Activated B cell treated with CpG ODN at 0.5 μM for 24 hours (primary cell): Measurements from ENCODE around the gene SNTA1. TPM values are rescaled to one million over a fixed set of nuclear protein-coding genes. Genes with fewer than 3 reads are reported as not detected.
"Not testable (repeated sequence)": the region's sequence is repeated elsewhere in the genome, so short reads cannot be mapped to it uniquely, and the experiment has no call there.

Source experiments
- ATAC-seq: fragments of 200-7000 bp; cut with Tn5 transposase; one replicate; pipeline ENCODE4 v1.10.0; 2021; ENCODE audit warnings: low read depth, mild to moderate bottlenecking, moderate library complexity
- CTCF ChIA-PET: fragments of 350-600 bp; sonication (Branson Sonifier 250); formaldehyde crosslinking; loops from one replicate; lab custom pipeline; 2021; ENCODE audit warnings: antibody characterized with exemption; lab: Charles Lee
- POLR2A ChIA-PET: fragments of 350-600 bp; sonication (Branson Sonifier 250); formaldehyde crosslinking; loops from one replicate; lab custom pipeline; 2021; ENCODE audit warnings: antibody characterized with exemption; lab: Charles Lee
- DNase-seq: peaks from one replicate; pipeline ENCODE4 v3.0.0; 2022
- H3K27ac Mint-ChIP-seq: one replicate; pipeline ENCODE4 v1.8.0; 2020; ENCODE audit warnings: mixed read lengths
- H3K27me3 Mint-ChIP-seq: one replicate; pipeline ENCODE4 v1.8.0; 2021; ENCODE audit warnings: mixed read lengths
- H3K36me3 Mint-ChIP-seq: one replicate; pipeline ENCODE4 v1.8.0; 2021; ENCODE audit warnings: low read depth, mixed read lengths
- H3K4me1 Mint-ChIP-seq: one replicate; pipeline ENCODE4 v1.8.0; 2021; ENCODE audit warnings: mixed read lengths
- H3K4me3 Mint-ChIP-seq: one replicate; pipeline ENCODE4 v1.8.0; 2020; ENCODE audit warnings: mild to moderate bottlenecking, mixed read lengths
- H3K9me3 Mint-ChIP-seq: one replicate; pipeline ENCODE4 v1.8.0; 2020; ENCODE audit warnings: mixed read lengths
- intact Hi-C: fragments of 100-400 bp; cut with micrococcal nuclease; formaldehyde crosslinking; loops from one replicate; pipeline ENCODE4 v1.15.1; 2024
- total RNA-seq: library from RNA; stranded (reverse); gene quantifications from 2 replicates; pipeline ENCODE4 v1.2.3, GENCODE V29; 2022
- TF ChIP-seq, protein P1 (sequence below): fragments of 200-600 bp; IDR thresholded peaks from one replicate; pipeline ENCODE4 v1.8.0; 2022; ENCODE audit warnings: antibody characterized with exemption, mild to moderate bottlenecking

The SNTA1 gene
- total RNA-seq, 1 donor from 2014 or later = 2.0 TPM

DNA sequence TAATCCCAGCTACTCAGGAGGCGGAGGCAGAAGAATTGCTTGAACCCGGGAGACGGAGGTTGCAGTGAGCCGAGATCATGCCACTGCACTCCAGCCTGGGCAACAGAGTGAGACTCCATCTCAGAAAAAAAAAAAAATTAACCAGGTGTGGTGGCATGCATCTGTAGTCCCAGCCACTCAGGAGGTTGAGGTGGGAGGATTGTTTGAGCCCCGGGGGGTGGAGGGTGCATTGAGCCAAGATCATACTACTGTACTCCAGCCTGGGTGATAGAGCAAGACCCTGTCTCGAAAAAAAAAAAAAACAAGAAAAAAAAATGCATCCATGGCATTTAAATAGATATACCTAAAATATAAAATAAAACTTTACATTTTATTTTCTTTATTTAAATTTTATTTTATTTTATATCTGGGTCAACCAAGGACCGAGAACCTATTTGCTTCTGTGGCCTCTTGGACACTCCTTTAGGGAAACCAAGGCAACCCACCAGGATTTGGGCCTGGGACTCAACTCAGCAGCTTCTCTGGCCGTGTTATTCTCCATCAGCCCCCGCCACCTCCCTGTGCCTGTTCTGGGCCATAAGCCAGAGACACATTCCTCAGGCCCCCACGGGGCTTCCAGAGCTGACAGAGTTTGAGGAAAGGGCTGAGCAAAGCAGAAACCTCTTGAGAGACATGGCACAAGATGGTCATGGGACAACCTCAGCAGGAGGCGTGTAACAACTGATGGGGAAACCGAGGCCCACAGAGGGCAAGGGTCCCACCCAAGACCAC is 6.2 kb downstream of the SNTA1 start:
- TF ChIP-seq, protein P1, sequence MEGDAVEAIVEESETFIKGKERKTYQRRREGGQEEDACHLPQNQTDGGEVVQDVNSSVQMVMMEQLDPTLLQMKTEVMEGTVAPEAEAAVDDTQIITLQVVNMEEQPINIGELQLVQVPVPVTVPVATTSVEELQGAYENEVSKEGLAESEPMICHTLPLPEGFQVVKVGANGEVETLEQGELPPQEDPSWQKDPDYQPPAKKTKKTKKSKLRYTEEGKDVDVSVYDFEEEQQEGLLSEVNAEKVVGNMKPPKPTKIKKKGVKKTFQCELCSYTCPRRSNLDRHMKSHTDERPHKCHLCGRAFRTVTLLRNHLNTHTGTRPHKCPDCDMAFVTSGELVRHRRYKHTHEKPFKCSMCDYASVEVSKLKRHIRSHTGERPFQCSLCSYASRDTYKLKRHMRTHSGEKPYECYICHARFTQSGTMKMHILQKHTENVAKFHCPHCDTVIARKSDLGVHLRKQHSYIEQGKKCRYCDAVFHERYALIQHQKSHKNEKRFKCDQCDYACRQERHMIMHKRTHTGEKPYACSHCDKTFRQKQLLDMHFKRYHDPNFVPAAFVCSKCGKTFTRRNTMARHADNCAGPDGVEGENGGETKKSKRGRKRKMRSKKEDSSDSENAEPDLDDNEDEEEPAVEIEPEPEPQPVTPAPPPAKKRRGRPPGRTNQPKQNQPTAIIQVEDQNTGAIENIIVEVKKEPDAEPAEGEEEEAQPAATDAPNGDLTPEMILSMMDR = no peak
- H3K4me1 Mint-ChIP-seq = peaks cover 6% of the 10 kb centered on the region
- ATAC-seq (no peak), DNase-seq (no peak)
- H3K4me3 Mint-ChIP-seq = no peak overlapping the region
- intact Hi-C loops = no loop called here
- H3K9me3 Mint-ChIP-seq = no peaks in the 10 kb centered on the region
- ChIA-PET POLR2A (no interaction called here), CTCF (no interaction called here)
- no peaks in the 10 kb centered on the region for H3K27me3 Mint-ChIP-seq
- H3K36me3 Mint-ChIP-seq = no peaks in the 10 kb centered on the region
- no peak overlapping the region for H3K27ac Mint-ChIP-seq

DNA sequence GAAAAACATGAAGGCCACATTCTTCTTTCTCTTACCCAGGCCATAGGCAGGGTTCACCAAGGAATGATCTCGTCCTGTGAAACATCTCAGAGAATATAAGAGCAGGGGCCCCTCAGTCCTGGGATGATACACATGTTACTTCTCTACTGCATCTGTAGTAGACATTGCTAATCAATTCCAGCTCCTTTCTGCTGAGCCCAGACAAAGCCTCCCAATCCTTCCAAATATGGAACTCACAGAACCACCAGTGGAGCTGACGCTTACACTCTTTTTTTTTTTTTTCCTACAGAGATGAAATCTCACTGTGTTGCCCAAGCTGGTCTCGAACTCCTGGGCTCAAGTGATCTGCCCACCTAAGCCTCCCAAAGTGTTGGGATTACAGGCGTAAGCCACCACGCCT is 9.1 kb downstream of the SNTA1 start:
- TF ChIP-seq, protein P1 = no peak
- H3K9me3 Mint-ChIP-seq = no peaks in the 10 kb centered on the region
- ATAC-seq (no peak), DNase-seq (no peak)
- no peaks in the 10 kb centered on the region for H3K4me1 Mint-ChIP-seq
- H3K27ac Mint-ChIP-seq = no peak overlapping the region
- no peak overlapping the region for H3K4me3 Mint-ChIP-seq
- intact Hi-C loops = no loop called here
- POLR2A ChIA-PET = interaction anchor here (0.6 kb wide), 3 partner anchors 175 to 1979 kb away, joined by 4 to 6 read pairs (median 5); no protein-coding TSS in a partner anchor
- no peaks in the 10 kb centered on the region for H3K36me3 Mint-ChIP-seq
- no peaks in the 10 kb centered on the region for H3K27me3 Mint-ChIP-seq
- CTCF ChIA-PET = interaction anchor here (0.6 kb wide), 1 partner anchor 141 kb away, joined by 3 read pairs; no protein-coding TSS in a partner anchor

DNA sequence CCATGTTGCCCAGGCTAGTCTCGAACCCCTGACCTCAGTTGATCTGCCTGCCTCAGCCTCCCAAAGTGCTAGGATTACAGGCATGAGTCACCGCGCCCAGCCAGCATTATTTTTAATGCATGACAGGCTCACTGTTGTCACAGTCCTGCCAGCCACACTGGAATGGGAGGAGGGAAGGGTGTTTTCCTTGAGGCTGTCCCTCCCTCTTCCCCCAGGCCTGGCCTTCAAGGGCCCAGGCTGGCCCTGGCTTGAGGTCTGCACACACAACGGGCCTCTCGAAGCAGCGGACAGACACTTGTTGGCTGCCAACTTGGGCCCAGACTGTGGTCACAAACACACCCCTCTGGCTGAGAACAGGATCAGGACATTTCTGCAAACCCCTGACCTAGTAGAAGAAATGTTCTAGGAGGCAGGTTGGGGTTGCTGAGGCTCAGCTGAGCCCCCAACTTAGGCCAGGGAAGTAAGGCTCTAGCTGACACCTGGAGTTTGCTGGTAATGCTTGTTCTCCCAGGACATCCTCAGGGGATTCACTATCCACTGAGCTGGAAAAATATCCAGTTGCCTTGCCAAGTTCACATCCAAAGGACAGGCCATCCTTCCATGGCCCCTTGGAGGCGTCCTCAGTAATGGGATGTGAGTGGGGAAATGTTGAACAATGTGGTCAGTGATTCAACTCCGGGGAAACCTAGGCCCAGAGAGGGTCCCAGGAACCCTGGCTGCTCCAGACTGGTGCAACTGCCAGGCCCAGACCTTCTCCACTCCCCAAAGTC is 9.9 kb downstream of the SNTA1 start:
- ATAC-seq (no peak), DNase-seq (no peak)
- Mint-ChIP-seq H3K9me3 (no peaks in the 10 kb centered on the region), H3K4me1 (no peaks in the 10 kb centered on the region), H3K27me3 (no peaks in the 10 kb centered on the region), H3K27ac (no peak overlapping the region), H3K4me3 (no peak overlapping the region), H3K36me3 (no peaks in the 10 kb centered on the region)
- intact Hi-C loops = no loop called here
- POLR2A ChIA-PET = no interaction called here
- TF ChIP-seq, protein P1 = no peak
- CTCF ChIA-PET = no interaction called here

DNA sequence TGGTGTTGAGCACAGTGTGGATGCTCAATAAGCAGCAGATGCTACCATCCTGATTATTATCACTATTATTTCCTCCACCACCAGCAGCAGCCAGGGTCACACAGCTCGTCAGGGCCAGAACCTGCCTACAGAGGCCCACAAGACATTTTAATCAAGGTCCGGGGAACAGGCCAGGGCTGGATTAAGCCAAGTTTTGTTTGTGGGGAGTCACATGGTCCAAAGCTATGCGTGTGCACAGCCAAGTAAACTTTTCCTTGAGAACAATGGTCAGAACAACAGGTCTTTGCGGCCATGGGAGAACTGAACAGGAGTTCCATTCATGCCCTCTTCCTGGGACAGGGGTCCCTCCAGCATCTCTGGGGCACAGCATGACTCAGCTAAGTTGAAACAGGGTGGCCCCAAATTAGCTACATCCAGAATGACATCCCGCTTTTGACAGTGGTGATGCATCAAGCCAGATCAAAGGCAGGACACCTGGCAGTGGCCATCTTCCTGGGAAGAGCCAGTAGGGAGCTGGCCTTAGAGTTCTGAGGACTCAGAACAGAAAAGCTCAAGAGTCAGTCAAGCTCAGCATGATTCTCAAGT is 11.7 kb downstream of the SNTA1 start:
- H3K4me1 Mint-ChIP-seq = no peaks in the 10 kb centered on the region
- CTCF ChIA-PET = no interaction called here
- DNase-seq = no peak
- no peaks in the 10 kb centered on the region for H3K36me3 Mint-ChIP-seq
- POLR2A ChIA-PET = interaction anchor here (1.1 kb wide), 1 partner anchor 12 kb away, joined by 5 read pairs; the partner anchor contains the start of gene SNTA1
- no peak overlapping the region for H3K27ac Mint-ChIP-seq
- no peak for ATAC-seq
- H3K27me3 Mint-ChIP-seq = no peaks in the 10 kb centered on the region
- intact Hi-C loops = no loop called here
- TF ChIP-seq, protein P1 = no peak
- no peak overlapping the region for H3K4me3 Mint-ChIP-seq
- no peaks in the 10 kb centered on the region for H3K9me3 Mint-ChIP-seq

DNA sequence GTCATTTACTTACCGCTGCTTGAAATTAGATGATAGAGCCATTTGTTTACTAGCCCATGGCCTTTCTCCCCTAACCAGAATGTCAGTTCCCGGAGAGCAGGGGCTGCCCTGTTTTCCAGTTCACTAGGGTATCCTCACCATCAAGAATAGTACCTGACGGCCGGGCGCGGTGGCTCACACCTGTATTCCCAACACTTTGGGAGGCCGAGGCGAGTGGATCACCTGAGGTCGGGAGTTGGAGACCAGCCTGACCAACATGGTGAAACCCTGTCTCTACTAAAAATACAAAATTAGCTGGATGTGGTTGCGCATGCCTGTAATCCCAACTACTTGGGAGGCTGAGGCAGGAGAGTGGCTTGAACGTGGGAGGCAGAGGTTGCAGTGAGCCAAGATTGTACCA is 19.7 kb downstream of the SNTA1 start:
- H3K4me3 Mint-ChIP-seq, H3K27me3 Mint-ChIP-seq, H3K36me3 Mint-ChIP-seq, CTCF ChIA-PET, ATAC-seq, H3K27ac Mint-ChIP-seq, DNase-seq, POLR2A ChIA-PET, intact Hi-C loops, H3K4me1 Mint-ChIP-seq, H3K9me3 Mint-ChIP-seq: not testable (repeated sequence)
